ENCODE results near the gene MATK. TPM values are rescaled to one million over a fixed set of nuclear protein-coding genes. Genes with fewer than 3 reads are reported as not detected.

Gene MATK
- total RNA-seq, 4 donors from 2014 or later: 1.7 TPM; not detected in 3

DNA sequence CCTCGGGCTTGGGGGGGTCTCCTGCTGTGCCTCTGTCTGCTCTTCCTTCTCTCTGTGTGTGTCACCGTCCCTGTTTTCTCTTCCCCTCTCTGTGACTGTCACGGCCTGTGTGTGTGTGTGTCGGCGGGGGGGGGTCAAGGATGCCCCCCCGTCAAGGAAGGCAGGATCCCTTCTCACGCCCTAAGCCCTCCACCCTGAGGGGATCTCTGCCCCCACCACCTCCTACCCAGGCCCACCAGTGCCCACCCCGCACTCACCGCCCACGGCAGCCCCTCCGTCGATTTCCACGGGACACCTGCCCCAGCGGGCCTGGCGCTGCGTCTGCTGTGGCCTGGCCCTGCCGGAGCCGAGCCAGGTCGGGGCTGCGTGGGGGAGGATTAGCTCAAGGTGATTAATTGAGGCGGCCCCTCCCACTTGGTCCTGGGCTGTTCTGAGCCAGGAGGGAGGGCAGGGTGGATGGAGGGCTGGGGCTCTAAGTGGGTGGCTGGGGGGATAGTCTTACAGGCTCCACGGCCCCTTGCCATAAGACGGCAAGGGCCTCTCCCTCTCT lies 14.2 kb downstream of the MATK start, which contains the start of gene RAX2:
Gene RAX2 (minus strand): TSS at position 323 of the 550 bp plus-strand sequence. CDS start 486 bp downstream, outside the sequence.
- in situ Hi-C loops (cut with MboI; ENCODE audit: low sequenced_read_pairs in 4 of 4): no loop called here
- TF ChIP-seq, protein P1, sequence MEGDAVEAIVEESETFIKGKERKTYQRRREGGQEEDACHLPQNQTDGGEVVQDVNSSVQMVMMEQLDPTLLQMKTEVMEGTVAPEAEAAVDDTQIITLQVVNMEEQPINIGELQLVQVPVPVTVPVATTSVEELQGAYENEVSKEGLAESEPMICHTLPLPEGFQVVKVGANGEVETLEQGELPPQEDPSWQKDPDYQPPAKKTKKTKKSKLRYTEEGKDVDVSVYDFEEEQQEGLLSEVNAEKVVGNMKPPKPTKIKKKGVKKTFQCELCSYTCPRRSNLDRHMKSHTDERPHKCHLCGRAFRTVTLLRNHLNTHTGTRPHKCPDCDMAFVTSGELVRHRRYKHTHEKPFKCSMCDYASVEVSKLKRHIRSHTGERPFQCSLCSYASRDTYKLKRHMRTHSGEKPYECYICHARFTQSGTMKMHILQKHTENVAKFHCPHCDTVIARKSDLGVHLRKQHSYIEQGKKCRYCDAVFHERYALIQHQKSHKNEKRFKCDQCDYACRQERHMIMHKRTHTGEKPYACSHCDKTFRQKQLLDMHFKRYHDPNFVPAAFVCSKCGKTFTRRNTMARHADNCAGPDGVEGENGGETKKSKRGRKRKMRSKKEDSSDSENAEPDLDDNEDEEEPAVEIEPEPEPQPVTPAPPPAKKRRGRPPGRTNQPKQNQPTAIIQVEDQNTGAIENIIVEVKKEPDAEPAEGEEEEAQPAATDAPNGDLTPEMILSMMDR (IDR thresholded peaks at IDR 0.05 in 4 of 5, conservative IDR thresholded peaks at IDR 0.05 in 1 of 5): no peak
- TF ChIP-seq POLR2A (IDR thresholded peaks at IDR 0.05): no peak
- DNase-seq (no peak), ATAC-seq (no peak)
- H3K4me3 ChIP-seq: no peak within 1 kb of the TSS
- H3K4me1 ChIP-seq: no peaks in the 10 kb centered on the region
- no peaks in the 10 kb centered on the region for H3K9me3 ChIP-seq
- peaks cover 0 to 19% of the 10 kb centered on the region in 2 donors for H3K36me3 ChIP-seq
- intact Hi-C loops (cut with DNase I; ENCODE audit: low total_unique reads): no loop called here
- no peaks in the 10 kb centered on the region for H3K27me3 ChIP-seq
- H3K27ac ChIP-seq: no peak within 1 kb of the TSS

DNA sequence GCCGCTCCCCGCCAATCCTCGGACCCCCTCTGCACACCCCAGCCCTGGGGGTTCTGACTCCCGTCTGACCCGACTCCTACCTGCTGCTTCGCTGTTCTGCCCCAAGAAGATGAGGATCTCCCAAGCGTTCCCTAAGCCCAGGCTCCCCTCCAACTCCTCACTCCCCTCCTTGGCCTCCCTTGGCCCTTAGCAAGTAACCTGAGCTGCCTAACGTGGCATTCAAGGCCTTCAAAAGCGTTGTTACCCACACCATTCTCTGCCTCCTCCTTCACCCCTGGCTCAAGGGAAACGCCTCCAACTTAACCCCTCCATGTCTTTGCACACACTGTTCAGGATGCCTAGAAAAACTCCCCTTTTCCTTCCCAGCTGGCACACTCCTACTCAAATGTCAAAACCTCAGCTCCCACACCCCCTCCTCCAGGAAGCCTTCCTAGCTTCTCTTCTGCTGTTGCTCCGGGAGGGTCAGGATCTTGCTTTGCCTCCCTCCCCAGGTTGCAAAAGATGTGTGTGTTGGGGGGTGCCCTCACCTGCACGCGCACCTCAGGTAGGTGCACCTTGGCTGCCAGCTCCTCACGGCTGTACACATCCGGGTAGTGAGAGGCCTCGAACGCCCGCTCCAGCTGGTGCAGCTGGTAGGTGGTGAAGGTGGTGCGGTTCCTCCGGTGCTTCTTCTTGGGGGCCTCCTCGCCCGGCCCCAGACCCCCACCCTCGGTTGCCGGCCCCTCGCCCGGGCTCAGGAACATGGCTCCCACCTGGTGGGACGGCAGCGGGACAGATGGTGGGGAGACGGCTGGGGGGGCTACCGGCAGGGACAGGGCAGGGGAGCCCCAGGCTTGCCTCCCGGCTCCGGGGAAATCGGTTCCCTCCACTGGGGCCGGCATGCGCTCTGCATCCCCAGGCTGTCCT lies 14.9 kb downstream of the MATK start:
- no peak for TF ChIP-seq POLR2A (IDR thresholded peaks at IDR 0.05)
- Histone ChIP-seq H3K36me3 (peaks cover 0 to 27% of the 10 kb centered on the region in 2 donors), H3K4me3 (no peak overlapping the region), H3K4me1 (no peaks in the 10 kb centered on the region), H3K9me3 (no peaks in the 10 kb centered on the region), H3K27ac (no peak overlapping the region), H3K27me3 (no peaks in the 10 kb centered on the region)
- intact Hi-C loops (cut with DNase I; ENCODE audit: low total_unique reads): no loop called here
- DNase-seq: no peak
- ATAC-seq: no peak
- in situ Hi-C loops (cut with MboI; ENCODE audit: low sequenced_read_pairs in 4 of 4): no loop called here

- ATAC-seq: no peak
- DNase-seq: no peak
- intact Hi-C loops (cut with DNase I; ENCODE audit: low total_unique reads): no loop called here
- Histone ChIP-seq H3K36me3 (peaks cover 0 to 33% of the 10 kb centered on the region in 2 donors), H3K4me3 (no peak overlapping the region), H3K27ac (no peak overlapping the region), H3K4me1 (no peaks in the 10 kb centered on the region), H3K27me3 (no peaks in the 10 kb centered on the region), H3K9me3 (no peaks in the 10 kb centered on the region)
- TF ChIP-seq POLR2A (IDR thresholded peaks at IDR 0.05): no peak
- TF ChIP-seq, protein P1 (IDR thresholded peaks at IDR 0.05 in 4 of 5, conservative IDR thresholded peaks at IDR 0.05 in 1 of 5): no peak
- in situ Hi-C loops (cut with MboI; ENCODE audit: low sequenced_read_pairs in 4 of 4): no loop called here
Measured at GRCh38 chr19:3770136-3770999, 15.8 kb downstream of the MATK start.

GRCh38 chr19:3769494-3769893 lies 16.7 kb downstream of the MATK start:
- DNase-seq: no peak
- no peaks in the 10 kb centered on the region for H3K27me3 ChIP-seq
- in situ Hi-C loops (cut with MboI; ENCODE audit: low sequenced_read_pairs in 4 of 4): no loop called here
- H3K9me3 ChIP-seq: no peaks in the 10 kb centered on the region
- H3K4me3 ChIP-seq: no peak overlapping the region
- H3K27ac ChIP-seq: no peak overlapping the region
- no peaks in the 10 kb centered on the region for H3K4me1 ChIP-seq
- intact Hi-C loops (cut with DNase I; ENCODE audit: low total_unique reads): no loop called here
- ATAC-seq: no peak
- no peak for TF ChIP-seq POLR2A (IDR thresholded peaks at IDR 0.05)
- TF ChIP-seq, protein P1 (IDR thresholded peaks at IDR 0.05 in 4 of 5, conservative IDR thresholded peaks at IDR 0.05 in 1 of 5): no peak
- peaks cover 0 to 37% of the 10 kb centered on the region in 2 donors for H3K36me3 ChIP-seq
